BE2C (cell line): ENCODE results near the gene ZNF597.
A peak's percentile ranks its signal among the peaks of the same experiment; 100 is the strongest.

Experiments used
- DNase-seq: peaks from one replicate; pipeline ENCODE4 v3.0.0-alpha.2; 2020
- H3K27me3 ChIP-seq: fragments of 250-450 bp; sonication (Bioruptor Pico); 2 replicates; pipeline ENCODE4 v1.5.1; 2020; ENCODE audit warnings: mild to moderate bottlenecking
- H3K36me3 ChIP-seq: fragments of 250-450 bp; sonication (Bioruptor Pico); 2 replicates; pipeline ENCODE4 v1.5.1; 2020; ENCODE audit warnings: mild to moderate bottlenecking
- H3K4me1 ChIP-seq: fragments of 250-450 bp; sonication (Bioruptor Pico); 2 replicates; pipeline ENCODE4 v1.5.1; 2020
- H3K4me3 ChIP-seq: 2 replicates; pipeline ENCODE4 v1.5.1; 2011; ENCODE audit warnings: low read depth, low read length
- H3K9me3 ChIP-seq: fragments of 250-450 bp; sonication (Bioruptor Pico); 2 replicates; pipeline ENCODE4 v1.5.1; 2020
- TF ChIP-seq, protein P1 (sequence below): IDR thresholded peaks from 2 replicates; pipeline ENCODE4 v1.5.1; 2012; ENCODE audit warnings: mild to moderate bottlenecking, low read depth, low read length

Gene ZNF597

DNA sequence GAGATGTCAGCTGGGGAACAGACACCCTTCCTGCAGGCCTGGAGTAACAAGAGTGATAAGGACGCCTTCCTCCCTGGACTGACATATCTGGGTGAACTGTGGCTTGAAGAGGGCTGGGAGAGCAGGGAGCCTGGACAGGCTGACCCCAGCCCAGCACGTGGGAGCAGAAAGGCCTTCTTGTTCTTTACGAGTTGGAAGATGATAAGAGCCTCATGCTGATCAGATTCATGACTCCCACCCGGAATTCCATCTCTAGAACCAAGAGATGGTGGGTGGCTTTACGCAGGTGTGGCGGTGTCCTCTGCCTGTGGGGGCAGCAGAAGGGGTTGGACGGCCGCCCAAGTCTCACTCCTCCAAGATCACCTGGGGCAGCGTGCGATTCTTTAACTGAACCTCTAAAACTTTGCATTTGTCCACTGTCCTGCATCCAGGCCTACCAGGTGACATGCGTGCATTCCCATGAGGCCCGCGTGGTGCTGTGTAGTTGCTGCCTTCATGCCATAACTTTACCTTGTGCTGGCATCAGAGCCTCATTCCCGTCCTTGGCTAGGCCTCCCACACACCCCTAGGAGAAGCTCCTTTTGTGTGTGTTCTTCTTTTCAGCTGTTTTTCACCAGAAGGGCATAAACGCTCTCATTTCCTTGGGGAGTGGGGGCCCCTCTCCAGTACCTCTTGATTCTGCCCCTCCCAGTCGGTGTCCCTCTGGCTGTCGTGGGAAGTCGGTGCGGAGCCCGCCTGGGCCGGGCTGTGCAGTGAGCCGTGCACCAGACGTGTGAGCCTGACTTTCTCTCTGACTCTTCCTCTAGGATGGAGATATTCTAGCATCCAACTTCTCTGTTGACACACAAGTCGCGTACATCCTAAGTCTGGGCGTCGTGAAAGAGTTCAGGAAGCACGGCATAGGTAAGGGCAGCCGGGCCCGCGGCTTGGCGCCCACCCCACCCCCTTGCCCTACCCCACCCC lies 38.7 kb upstream of the ZNF597 start:
- TF ChIP-seq, protein P1, sequence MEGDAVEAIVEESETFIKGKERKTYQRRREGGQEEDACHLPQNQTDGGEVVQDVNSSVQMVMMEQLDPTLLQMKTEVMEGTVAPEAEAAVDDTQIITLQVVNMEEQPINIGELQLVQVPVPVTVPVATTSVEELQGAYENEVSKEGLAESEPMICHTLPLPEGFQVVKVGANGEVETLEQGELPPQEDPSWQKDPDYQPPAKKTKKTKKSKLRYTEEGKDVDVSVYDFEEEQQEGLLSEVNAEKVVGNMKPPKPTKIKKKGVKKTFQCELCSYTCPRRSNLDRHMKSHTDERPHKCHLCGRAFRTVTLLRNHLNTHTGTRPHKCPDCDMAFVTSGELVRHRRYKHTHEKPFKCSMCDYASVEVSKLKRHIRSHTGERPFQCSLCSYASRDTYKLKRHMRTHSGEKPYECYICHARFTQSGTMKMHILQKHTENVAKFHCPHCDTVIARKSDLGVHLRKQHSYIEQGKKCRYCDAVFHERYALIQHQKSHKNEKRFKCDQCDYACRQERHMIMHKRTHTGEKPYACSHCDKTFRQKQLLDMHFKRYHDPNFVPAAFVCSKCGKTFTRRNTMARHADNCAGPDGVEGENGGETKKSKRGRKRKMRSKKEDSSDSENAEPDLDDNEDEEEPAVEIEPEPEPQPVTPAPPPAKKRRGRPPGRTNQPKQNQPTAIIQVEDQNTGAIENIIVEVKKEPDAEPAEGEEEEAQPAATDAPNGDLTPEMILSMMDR, result no peak
- Histone ChIP-seq H3K27me3 (no peaks in the 10 kb centered on the region), H3K9me3 (no peaks in the 10 kb centered on the region), H3K4me3 (no peak overlapping the region), H3K4me1 (peaks cover 13% of the 10 kb centered on the region), H3K36me3 (peaks cover 63% of the 10 kb centered on the region)
- DNase-seq, result no peak

DNA sequence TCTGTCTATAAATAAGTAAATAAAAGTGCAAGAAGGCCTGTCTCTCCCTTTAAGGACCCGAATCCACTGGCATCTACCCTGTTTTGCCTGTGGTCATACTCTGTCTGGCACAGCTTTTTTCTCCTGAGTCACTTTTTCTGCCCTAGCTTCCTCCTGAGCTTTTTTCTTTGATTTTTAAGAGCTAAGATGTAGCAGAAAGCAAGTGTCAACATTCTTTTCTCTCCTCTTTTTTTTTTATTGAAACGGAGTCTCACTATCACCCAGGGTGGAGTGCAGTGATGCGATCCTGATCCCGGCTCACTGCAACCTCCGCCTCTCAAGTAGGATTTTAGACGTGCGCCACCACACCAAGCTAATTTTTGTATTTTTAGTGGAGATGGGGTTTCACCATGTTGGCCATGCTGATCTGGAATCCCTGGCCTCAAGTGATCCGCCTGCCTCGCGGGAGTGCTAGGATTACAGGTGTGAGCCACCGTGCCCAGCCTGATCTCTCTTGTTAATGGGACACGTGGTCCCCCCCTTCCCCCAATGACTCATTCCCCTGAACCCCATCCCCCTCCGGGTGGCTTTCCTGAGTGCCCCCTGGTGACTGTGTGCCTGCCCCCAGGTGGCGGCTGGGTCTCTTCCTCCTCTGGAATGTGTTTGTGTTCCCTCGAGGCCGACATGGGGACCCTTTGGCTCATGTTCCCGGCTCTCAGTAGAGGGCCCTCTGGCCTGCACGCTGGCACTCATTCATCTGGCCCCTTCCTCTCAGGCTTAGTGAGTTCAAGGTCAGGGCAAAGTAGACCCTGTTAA lies 37.8 kb upstream of the ZNF597 start:
- Histone ChIP-seq H3K4me1 (peaks cover 13% of the 10 kb centered on the region), H3K36me3 (peaks cover 58% of the 10 kb centered on the region), H3K9me3 (no peaks in the 10 kb centered on the region), H3K4me3 (no peak overlapping the region), H3K27me3 (no peaks in the 10 kb centered on the region)
- no peak for DNase-seq
- TF ChIP-seq, protein P1, result peak; percentile 5; the same call in 1 of the 2 replicates

DNA sequence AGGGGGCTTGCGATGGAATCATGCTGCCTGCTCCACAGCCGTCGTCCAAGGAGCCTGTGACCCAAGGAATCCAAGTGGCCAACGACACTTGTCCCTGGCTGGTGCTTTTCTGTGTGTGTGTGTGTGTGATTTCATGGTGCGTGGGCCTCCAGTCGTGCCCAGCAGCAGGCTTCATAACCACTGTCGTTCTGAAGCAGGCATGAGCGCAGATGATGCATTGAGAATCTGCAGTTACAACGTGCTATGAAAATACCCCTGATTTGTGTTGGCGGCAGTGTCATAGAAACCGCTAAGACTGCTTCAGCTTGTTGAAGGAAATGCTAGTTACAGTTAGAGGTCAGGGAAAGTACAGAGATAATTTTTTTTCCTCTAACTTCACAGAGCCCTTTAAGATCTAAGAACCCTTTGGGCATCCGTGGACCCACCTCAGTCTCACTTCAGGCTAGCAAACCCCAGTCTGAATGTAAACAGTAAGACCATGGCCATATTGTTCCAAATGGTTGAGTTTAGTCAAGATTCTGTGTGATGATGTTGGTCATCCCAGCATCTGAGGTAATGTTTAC lies 36.4 kb upstream of the ZNF597 start:
- DNase-seq, result no peak
- TF ChIP-seq, protein P1, result no peak
- peaks cover 44% of the 10 kb centered on the region for H3K36me3 ChIP-seq
- H3K4me3 ChIP-seq, result no peak overlapping the region
- H3K27me3 ChIP-seq, result no peaks in the 10 kb centered on the region
- no peaks in the 10 kb centered on the region for H3K9me3 ChIP-seq
- H3K4me1 ChIP-seq, result peaks cover 13% of the 10 kb centered on the region

DNA sequence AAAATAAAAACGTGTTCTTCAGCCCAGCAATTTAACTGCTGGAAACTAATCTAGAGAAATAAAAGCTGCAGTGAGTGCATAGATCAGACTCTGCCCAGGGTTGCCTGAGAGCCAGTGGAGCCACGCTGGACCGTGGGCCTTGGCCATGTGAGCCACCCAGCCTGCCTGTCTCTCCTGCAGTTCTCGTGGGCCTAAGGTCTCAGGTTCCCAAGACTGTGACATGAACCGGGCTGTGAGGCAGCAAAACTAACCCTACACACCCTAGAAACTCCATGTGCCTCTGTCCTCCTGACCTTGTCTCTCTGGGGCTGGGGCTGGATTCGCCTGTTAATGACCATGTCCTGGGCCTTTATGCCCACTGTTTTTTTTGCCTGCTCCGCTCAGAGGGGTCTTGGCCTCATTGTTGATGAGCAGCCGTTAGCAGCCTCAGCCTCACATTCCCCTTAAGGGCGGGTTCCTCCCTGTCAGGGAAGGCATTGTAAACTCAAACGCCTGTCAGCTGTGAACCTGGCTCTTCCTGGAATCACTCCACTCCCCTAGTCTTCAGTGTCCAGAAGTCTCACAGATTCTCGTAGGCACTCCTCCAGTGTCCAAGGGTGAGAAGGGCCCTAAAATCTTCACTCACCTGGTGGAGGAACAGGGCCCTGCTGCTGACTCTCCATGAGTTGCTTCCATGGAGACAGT lies 35.1 kb upstream of the ZNF597 start:
- TF ChIP-seq, protein P1, result no peak
- H3K27me3 ChIP-seq, result no peaks in the 10 kb centered on the region
- peaks cover 13% of the 10 kb centered on the region for H3K4me1 ChIP-seq
- peaks cover 31% of the 10 kb centered on the region for H3K36me3 ChIP-seq
- no peaks in the 10 kb centered on the region for H3K9me3 ChIP-seq
- no peak overlapping the region for H3K4me3 ChIP-seq
- DNase-seq, result no peak

DNA sequence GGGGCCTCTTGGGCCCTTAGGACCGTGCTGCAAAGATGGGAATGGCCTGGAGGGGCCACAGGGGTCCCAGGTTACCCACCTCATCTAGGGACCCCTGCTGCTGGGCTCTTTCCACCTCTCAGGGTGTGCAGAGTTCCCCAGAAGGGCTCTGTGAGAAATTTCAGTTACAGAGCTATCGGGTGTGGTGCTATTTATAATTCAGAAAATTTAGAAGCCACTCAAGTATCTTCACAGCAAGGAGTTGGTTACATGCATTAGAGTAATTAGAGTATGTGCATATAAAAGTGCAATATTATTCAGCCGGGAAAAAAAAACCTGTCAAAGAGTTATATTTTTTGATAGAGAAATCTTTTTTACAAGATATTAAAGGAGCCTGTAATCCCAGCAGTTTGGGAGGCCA lies 33.1 kb upstream of the ZNF597 start:
- peaks cover 15% of the 10 kb centered on the region for H3K36me3 ChIP-seq
- no peaks in the 10 kb centered on the region for H3K9me3 ChIP-seq
- H3K27me3 ChIP-seq, result no peaks in the 10 kb centered on the region
- H3K4me3 ChIP-seq, result no peak overlapping the region
- TF ChIP-seq, protein P1, result no peak
- H3K4me1 ChIP-seq, result peaks cover 4% of the 10 kb centered on the region; the same call in 1 of the 2 replicates
- no peak for DNase-seq
